Neural progenitor cell (in vitro differentiated cells): ENCODE data around the gene RPS6KA2. TPM values are rescaled to one million over a fixed set of nuclear protein-coding genes. Genes with fewer than 3 reads are reported as not detected.

Source experiments
- DNase-seq: peaks from one replicate; pipeline ENCODE4 v3.0.0-alpha.2; 2016; ENCODE audit warnings: low spot score
- H2AFZ ChIP-seq: fragments of 200-600 bp; sonication (generic); replicated peaks from 2 replicates; pipeline ENCODE4 v1.6.1; 2016; ENCODE audit warnings: antibody characterized with exemption
- H3F3A ChIP-seq: fragments of 200-600 bp; sonication (generic); 2 replicates; pipeline ENCODE4 v1.6.1; 2016; ENCODE audit warnings: antibody characterized with exemption, low read depth
- H3K27ac ChIP-seq: fragments of 200-600 bp; sonication (generic); 2 replicates; pipeline ENCODE4 v1.5.1; 2016; ENCODE audit warnings: mild to moderate bottlenecking
- H3K27me3 ChIP-seq: fragments of 200-600 bp; sonication (generic); 2 replicates; pipeline ENCODE4 v1.6.1; 2016; ENCODE audit warnings: mild to moderate bottlenecking, moderate library complexity
- H3K36me3 ChIP-seq: fragments of 200-600 bp; sonication (generic); 2 replicates; pipeline ENCODE4 v1.5.1; 2016
- H3K4me1 ChIP-seq: fragments of 200-600 bp; sonication (generic); 2 replicates; pipeline ENCODE4 v1.6.1; 2016; ENCODE audit warnings: mixed run types
- H3K4me2 ChIP-seq: fragments of 200-600 bp; sonication (generic); 2 replicates; pipeline ENCODE4 v1.6.1; 2016
- H3K4me3 ChIP-seq: fragments of 200-600 bp; sonication (generic); 2 replicates; pipeline ENCODE4 v1.5.1; 2016
- H3K79me2 ChIP-seq: fragments of 200-600 bp; sonication (generic); 2 replicates; pipeline ENCODE4 v1.6.1; 2016; ENCODE audit warnings: low read depth
- H3K9ac ChIP-seq: fragments of 200-600 bp; sonication (generic); 2 replicates; pipeline ENCODE4 v1.6.1; 2016
- H3K9me3 ChIP-seq: fragments of 200-600 bp; sonication (generic); 2 replicates; pipeline ENCODE4 v1.5.1; 2016; ENCODE audit warnings: low read depth
- H4K20me1 ChIP-seq: fragments of 200-600 bp; sonication (generic); 2 replicates; pipeline ENCODE4 v1.6.1; 2016; ENCODE audit warnings: low read depth
- H3K27ac Mint-ChIP-seq: 3 replicates; pipeline ENCODE4 v1.8.0; 2021; ENCODE audit warnings: mixed read lengths
- H3K27me3 Mint-ChIP-seq: 2 replicates; pipeline ENCODE4 v1.8.0; 2022; ENCODE audit warnings: low read depth, mild to moderate bottlenecking, inconsistent platforms, moderate library complexity, mixed read lengths; ENCODE audit not compliant: insufficient read depth
- H3K36me3 Mint-ChIP-seq: 3 replicates; pipeline ENCODE4 v1.8.0; 2021; ENCODE audit warnings: mixed read lengths
- H3K4me1 Mint-ChIP-seq: 3 replicates; pipeline ENCODE4 v1.8.0; 2021; ENCODE audit warnings: mixed read lengths
- H3K4me3 Mint-ChIP-seq: 3 replicates; pipeline ENCODE4 v1.8.0; 2021; ENCODE audit warnings: mild to moderate bottlenecking, moderate library complexity, mixed read lengths
- H3K9me3 Mint-ChIP-seq: 3 replicates; pipeline ENCODE4 v1.8.0; 2020; ENCODE audit warnings: mixed read lengths
- CTCF ChIP-seq: fragments of 200-600 bp; sonication (generic); IDR thresholded peaks from 2 replicates; pipeline ENCODE4 v1.5.1; 2017; ENCODE audit warnings: antibody characterized with exemption, mild to moderate bottlenecking
- EZH2 ChIP-seq: fragments of 200-600 bp; sonication (generic); IDR thresholded peaks from 2 replicates; pipeline ENCODE4 v1.6.1; 2017; ENCODE audit warnings: antibody characterized with exemption, mild to moderate bottlenecking, moderate library complexity
- EZH2phosphoT487 ChIP-seq: fragments of 200-600 bp; sonication (generic); IDR thresholded peaks from 2 replicates; pipeline ENCODE4 v1.6.1; 2017; ENCODE audit warnings: antibody characterized with exemption
- total RNA-seq: library from RNA; depleted of rRNA; stranded (reverse); fragments of >200 nt; gene quantifications from 2 replicates; pipeline ENCODE4 v1.2.3, GENCODE V29; 2015; ENCODE audit warnings: low replicate concordance

RPS6KA2 gene
- total RNA-seq, 1 donor from 2014 or later = 8.2 TPM

GRCh38 chr6:166456395-166457156, 170.5 kb downstream of the RPS6KA2 start:
- no peaks in the 10 kb centered on the region for H3K27me3 ChIP-seq
- no peak overlapping the region for H3K4me3 Mint-ChIP-seq
- peaks cover 40% of the 10 kb centered on the region for H3K36me3 Mint-ChIP-seq
- H3K4me3 ChIP-seq = no peak overlapping the region
- no peaks in the 10 kb centered on the region for H3K4me1 ChIP-seq
- no peaks in the 10 kb centered on the region for H3K36me3 ChIP-seq
- peak overlapping the region; percentile 72 for H3K27ac Mint-ChIP-seq
- no peak overlapping the region for H3K27ac ChIP-seq
- no peak overlapping the region for H2AFZ ChIP-seq
- H3K27me3 Mint-ChIP-seq = peaks cover 2% of the 10 kb centered on the region
- H3K9ac ChIP-seq = no peak overlapping the region
- H3K9me3 Mint-ChIP-seq = peaks cover 16% of the 10 kb centered on the region
- H3K9me3 ChIP-seq = no peaks in the 10 kb centered on the region
- DNase-seq = peak; percentile 54
- peaks cover 3% of the 10 kb centered on the region for H3K4me1 Mint-ChIP-seq
- no peak overlapping the region for H3K4me2 ChIP-seq
- H3F3A ChIP-seq = no peaks in the 10 kb centered on the region
- peak; percentile 56 for TF ChIP-seq CTCF
- TF ChIP-seq EZH2phosphoT487 = no peak
- no peaks in the 10 kb centered on the region for H3K79me2 ChIP-seq
- no peaks in the 10 kb centered on the region for H4K20me1 ChIP-seq

GRCh38 chr6:166454692-166455515, 172.1 kb downstream of the RPS6KA2 start:
- H3K36me3 Mint-ChIP-seq = peaks cover 48% of the 10 kb centered on the region
- Histone ChIP-seq H2AFZ (no peak overlapping the region), H3K27me3 (no peaks in the 10 kb centered on the region), H4K20me1 (no peaks in the 10 kb centered on the region), H3F3A (no peaks in the 10 kb centered on the region), H3K36me3 (no peaks in the 10 kb centered on the region), H3K4me3 (no peak overlapping the region), H3K27ac (no peak overlapping the region), H3K9ac (no peak overlapping the region), H3K9me3 (no peaks in the 10 kb centered on the region), H3K4me1 (no peaks in the 10 kb centered on the region), H3K79me2 (no peaks in the 10 kb centered on the region), H3K4me2 (no peak overlapping the region)
- H3K4me1 Mint-ChIP-seq = no peaks in the 10 kb centered on the region
- TF ChIP-seq EZH2phosphoT487 (no peak), CTCF (no peak), EZH2 (no peak)
- no peak overlapping the region for H3K27ac Mint-ChIP-seq
- peaks cover 22% of the 10 kb centered on the region for H3K9me3 Mint-ChIP-seq
- no peak for DNase-seq
- no peak overlapping the region for H3K4me3 Mint-ChIP-seq
- H3K27me3 Mint-ChIP-seq = peaks cover 2% of the 10 kb centered on the region

GRCh38 chr6:166453651-166454050, 173.4 kb downstream of the RPS6KA2 start:
- Mint-ChIP-seq H3K27ac (no peak overlapping the region), H3K27me3 (peaks cover 2% of the 10 kb centered on the region), H3K9me3 (peaks cover 20% of the 10 kb centered on the region), H3K4me1 (no peaks in the 10 kb centered on the region), H3K4me3 (no peak overlapping the region), H3K36me3 (peaks cover 48% of the 10 kb centered on the region)
- DNase-seq = no peak
- Histone ChIP-seq H3K4me1 (no peaks in the 10 kb centered on the region), H4K20me1 (no peaks in the 10 kb centered on the region), H3K79me2 (no peaks in the 10 kb centered on the region), H3K27ac (no peak overlapping the region), H2AFZ (no peak overlapping the region), H3K9ac (no peak overlapping the region), H3F3A (no peaks in the 10 kb centered on the region), H3K4me2 (no peak overlapping the region), H3K27me3 (no peaks in the 10 kb centered on the region), H3K4me3 (no peak overlapping the region), H3K36me3 (no peaks in the 10 kb centered on the region), H3K9me3 (no peaks in the 10 kb centered on the region)
- no peak for TF ChIP-seq CTCF
- no peak for TF ChIP-seq EZH2
- no peak for TF ChIP-seq EZH2phosphoT487
